Measurements from ENCODE around the gene ZNF407. TPM values are rescaled to one million over a fixed set of nuclear protein-coding genes. Genes with fewer than 3 reads are reported as not detected.

The ZNF407 gene
- total RNA-seq, 1 donor = 16.6 TPM

DNA sequence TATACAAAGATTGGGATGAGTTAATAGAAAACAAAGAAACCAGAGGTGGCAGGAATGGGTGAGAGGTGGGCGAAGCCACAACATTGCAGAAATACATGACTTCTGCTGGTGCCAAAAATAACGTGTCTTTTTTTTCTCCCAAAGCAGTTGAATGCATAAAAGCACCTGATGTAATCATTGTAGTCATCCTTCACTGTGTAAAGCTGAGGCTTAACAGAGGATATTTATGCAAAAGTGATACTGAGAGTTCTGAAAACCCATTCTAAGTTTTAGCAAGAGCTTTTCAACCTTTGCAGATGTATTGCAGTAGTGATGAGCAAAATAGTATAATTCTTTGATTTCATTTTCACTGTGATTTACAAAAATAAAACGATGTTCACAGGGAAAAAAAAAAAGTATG lies 438.3 kb downstream of the ZNF407 start:
- Histone ChIP-seq H3K9me3 (ENCODE audit: low read depth, low read length) (no peaks in the 10 kb centered on the region), H3K36me3 (ENCODE audit: insufficient read depth, low read length) (no peaks in the 10 kb centered on the region), H3K4me2 (ENCODE audit: insufficient read depth, low read length) (no peak overlapping the region), H2AFZ (ENCODE audit: low read length) (no peak overlapping the region), H3K27ac (ENCODE audit: low read depth, low read length) (no peak overlapping the region), H3K27me3 (ENCODE audit: insufficient read depth, low read length) (no peaks in the 10 kb centered on the region), H3K4me3 (ENCODE audit: insufficient read depth, low read length) (no peak overlapping the region), H4K20me1 (ENCODE audit: insufficient read depth, low read length) (no peaks in the 10 kb centered on the region), H3K79me2 (ENCODE audit: insufficient read depth, low read length) (no peaks in the 10 kb centered on the region), H3K4me1 (ENCODE audit: insufficient read depth, low read length) (no peaks in the 10 kb centered on the region)
- no peak for DNase-seq (ENCODE audit: insufficient read length, low spot score, missing footprints)
- no peak for TF ChIP-seq CTCF (IDR thresholded peaks at IDR 0.05; ENCODE audit: extremely low read depth, low read depth, low read length)

DNA sequence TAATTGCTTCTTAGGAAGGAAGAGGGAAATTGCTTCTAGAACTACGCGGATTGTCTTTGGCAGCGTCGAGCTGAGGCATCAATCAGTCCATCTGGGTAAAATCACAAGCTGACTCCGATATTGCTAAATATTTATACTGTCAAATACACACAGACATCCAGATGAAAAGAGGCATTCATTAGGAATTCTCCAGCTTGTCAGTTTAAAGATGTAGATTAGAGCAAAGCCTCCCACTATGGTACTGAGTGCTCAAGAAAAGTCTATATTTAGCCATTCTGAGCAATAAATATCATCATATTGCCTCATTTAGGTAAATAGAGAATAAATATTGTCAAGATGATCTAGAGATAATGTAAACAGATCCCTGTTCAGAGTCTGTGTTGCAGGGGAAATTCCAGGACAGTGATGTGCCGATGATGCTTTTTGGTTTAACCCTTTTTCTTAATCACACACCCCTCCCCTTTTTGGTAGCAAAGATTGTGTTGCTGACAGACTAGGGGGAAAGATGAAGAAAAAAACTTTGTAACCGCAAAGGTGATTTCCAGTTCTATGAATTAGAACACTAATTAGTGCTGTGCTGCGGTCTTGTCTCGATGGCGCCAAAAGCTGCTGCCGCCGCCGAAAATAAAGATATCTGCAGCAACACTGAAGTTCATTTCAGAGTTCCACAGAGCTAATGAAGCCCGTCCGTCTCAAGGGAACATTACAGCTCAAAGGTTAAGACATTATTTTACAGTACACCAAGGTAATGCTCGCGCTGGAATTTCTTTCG lies 439.4 kb downstream of the ZNF407 start:
- H2AFZ ChIP-seq (ENCODE audit: low read length) = no peak overlapping the region
- H3K27ac ChIP-seq (ENCODE audit: low read depth, low read length) = no peak overlapping the region
- TF ChIP-seq CTCF (IDR thresholded peaks at IDR 0.05; ENCODE audit: extremely low read depth, low read depth, low read length) = no peak
- no peaks in the 10 kb centered on the region for H3K36me3 ChIP-seq (ENCODE audit: insufficient read depth, low read length)
- H3K79me2 ChIP-seq (ENCODE audit: insufficient read depth, low read length) = no peaks in the 10 kb centered on the region
- no peaks in the 10 kb centered on the region for H3K27me3 ChIP-seq (ENCODE audit: insufficient read depth, low read length)
- H3K4me2 ChIP-seq (ENCODE audit: insufficient read depth, low read length) = no peak overlapping the region
- H3K9me3 ChIP-seq (ENCODE audit: low read depth, low read length) = no peaks in the 10 kb centered on the region
- no peak for DNase-seq (ENCODE audit: insufficient read length, low spot score, missing footprints)
- H3K4me3 ChIP-seq (ENCODE audit: insufficient read depth, low read length) = no peak overlapping the region
- no peaks in the 10 kb centered on the region for H4K20me1 ChIP-seq (ENCODE audit: insufficient read depth, low read length)
- no peaks in the 10 kb centered on the region for H3K4me1 ChIP-seq (ENCODE audit: insufficient read depth, low read length)

GRCh38 chr18:75037689-75037955 lies 440.0 kb downstream of the ZNF407 start:
- H4K20me1 ChIP-seq (ENCODE audit: insufficient read depth, low read length) = no peaks in the 10 kb centered on the region

DNA sequence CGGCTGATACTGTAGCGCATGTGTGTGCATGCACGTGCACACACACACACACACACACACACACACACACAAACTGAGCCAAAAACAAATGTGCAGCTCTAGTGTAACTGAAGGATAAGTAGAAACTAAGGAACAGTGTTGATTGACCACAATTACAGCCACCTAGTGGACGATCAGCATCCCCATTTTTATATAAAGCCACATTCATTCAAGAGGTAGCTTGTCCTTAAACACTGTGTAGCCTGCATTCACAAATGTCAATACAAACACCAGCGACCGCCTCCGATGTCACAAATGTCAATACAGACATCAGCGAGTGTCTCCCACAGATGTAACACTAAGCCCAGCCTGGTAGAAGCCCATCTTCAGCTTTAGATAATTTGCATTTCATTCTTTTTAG lies 443.9 kb downstream of the ZNF407 start:
- Histone ChIP-seq H3K4me2 (ENCODE audit: insufficient read depth, low read length) (no peak overlapping the region), H3K9me3 (ENCODE audit: low read depth, low read length) (no peaks in the 10 kb centered on the region), H3K36me3 (ENCODE audit: insufficient read depth, low read length) (no peaks in the 10 kb centered on the region), H2AFZ (ENCODE audit: low read length) (no peak overlapping the region), H3K27ac (ENCODE audit: low read depth, low read length) (no peak overlapping the region), H3K4me3 (ENCODE audit: insufficient read depth, low read length) (no peak overlapping the region), H3K4me1 (ENCODE audit: insufficient read depth, low read length) (no peaks in the 10 kb centered on the region), H3K79me2 (ENCODE audit: insufficient read depth, low read length) (no peaks in the 10 kb centered on the region), H3K27me3 (ENCODE audit: insufficient read depth, low read length) (no peaks in the 10 kb centered on the region), H4K20me1 (ENCODE audit: insufficient read depth, low read length) (no peaks in the 10 kb centered on the region)
- DNase-seq (ENCODE audit: insufficient read length, low spot score, missing footprints) = no peak
- TF ChIP-seq CTCF (IDR thresholded peaks at IDR 0.05; ENCODE audit: extremely low read depth, low read depth, low read length) = peak; percentile 62

More at GRCh38 chr18:75037689-75037955, 440.0 kb downstream of the ZNF407 start:
- Histone ChIP-seq H3K79me2 (ENCODE audit: insufficient read depth, low read length) (no peaks in the 10 kb centered on the region), H2AFZ (ENCODE audit: low read length) (no peak overlapping the region), H3K4me2 (ENCODE audit: insufficient read depth, low read length) (no peak overlapping the region), H3K27ac (ENCODE audit: low read depth, low read length) (no peak overlapping the region), H3K27me3 (ENCODE audit: insufficient read depth, low read length) (no peaks in the 10 kb centered on the region), H3K36me3 (ENCODE audit: insufficient read depth, low read length) (no peaks in the 10 kb centered on the region), H3K9me3 (ENCODE audit: low read depth, low read length) (no peaks in the 10 kb centered on the region), H3K4me3 (ENCODE audit: insufficient read depth, low read length) (no peak overlapping the region), H3K4me1 (ENCODE audit: insufficient read depth, low read length) (no peaks in the 10 kb centered on the region)
- no peak for TF ChIP-seq CTCF (IDR thresholded peaks at IDR 0.05; ENCODE audit: extremely low read depth, low read depth, low read length)
- DNase-seq (ENCODE audit: insufficient read length, low spot score, missing footprints) = no peak

All from osteoblast (primary cell).